Hair follicle dermal papilla cell (primary cell): ENCODE results near the gene BCAP31. TPM values are rescaled to one million over a fixed set of nuclear protein-coding genes. Genes with fewer than 3 reads are reported as not detected.

Experiments used
- small RNA-seq: library from RNA; depleted of rRNA; stranded (forward); fragments of <200 nt; gene quantifications from one replicate; pipeline ENCODE3, GENCODE V24; 2012
- total RNA-seq: library from RNA; depleted of rRNA; stranded (reverse); fragments of >200 nt; gene quantifications from 2 replicates; pipeline ENCODE4 v1.2.3, GENCODE V29; 2012

Gene BCAP31
- total RNA-seq, result 83.4 and 90.6 TPM in 2 replicates

DNA sequence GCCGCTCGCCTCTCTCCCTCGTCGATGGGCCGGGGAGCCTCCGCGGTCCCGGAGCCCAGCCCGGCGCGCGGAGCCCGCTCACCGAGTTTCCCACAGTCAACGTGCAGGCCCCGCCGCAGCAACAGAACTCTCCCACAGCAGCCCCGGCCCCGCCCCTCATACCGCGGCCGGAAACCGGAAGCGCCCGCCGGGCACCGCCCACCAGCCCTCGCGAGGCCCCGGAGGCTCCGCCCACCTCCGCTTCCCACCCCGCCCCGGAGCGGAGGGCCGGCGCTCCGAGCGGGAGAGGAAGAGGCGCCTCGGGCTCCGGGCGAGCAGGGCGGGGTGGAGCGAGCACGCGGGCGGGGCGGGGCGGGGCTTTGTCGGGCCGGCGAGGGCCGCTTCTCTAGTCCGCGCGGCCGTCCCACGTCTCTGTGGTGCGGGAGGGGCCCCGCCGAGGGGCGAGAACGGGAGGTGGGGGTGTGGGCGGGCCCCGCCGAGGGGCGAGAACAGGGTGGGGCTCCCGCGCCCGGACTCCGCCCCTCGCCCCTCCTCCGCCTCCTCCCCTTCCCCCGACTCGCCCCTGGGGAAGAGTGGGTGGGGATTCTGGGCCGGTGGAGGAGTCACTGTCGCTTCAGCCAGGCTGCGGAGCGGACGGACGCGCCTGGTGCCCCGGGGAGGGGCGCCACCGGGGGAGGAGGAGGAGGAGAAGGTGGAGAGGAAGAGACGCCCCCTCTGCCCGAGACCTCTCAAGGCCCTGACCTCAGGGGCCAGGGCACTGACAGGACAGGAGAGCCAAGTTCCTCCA is at the start of gene BCAP31, which contains the start of gene ABCD1:
BCAP31 (minus strand) TSS at position 136 of the 787 bp plus-strand sequence. CDS start 1,143 bp downstream, outside the sequence.
ABCD1 (plus strand) TSS at position 605 of the 787 bp plus-strand sequence. CDS start 411 bp downstream, outside the sequence.

DNA sequence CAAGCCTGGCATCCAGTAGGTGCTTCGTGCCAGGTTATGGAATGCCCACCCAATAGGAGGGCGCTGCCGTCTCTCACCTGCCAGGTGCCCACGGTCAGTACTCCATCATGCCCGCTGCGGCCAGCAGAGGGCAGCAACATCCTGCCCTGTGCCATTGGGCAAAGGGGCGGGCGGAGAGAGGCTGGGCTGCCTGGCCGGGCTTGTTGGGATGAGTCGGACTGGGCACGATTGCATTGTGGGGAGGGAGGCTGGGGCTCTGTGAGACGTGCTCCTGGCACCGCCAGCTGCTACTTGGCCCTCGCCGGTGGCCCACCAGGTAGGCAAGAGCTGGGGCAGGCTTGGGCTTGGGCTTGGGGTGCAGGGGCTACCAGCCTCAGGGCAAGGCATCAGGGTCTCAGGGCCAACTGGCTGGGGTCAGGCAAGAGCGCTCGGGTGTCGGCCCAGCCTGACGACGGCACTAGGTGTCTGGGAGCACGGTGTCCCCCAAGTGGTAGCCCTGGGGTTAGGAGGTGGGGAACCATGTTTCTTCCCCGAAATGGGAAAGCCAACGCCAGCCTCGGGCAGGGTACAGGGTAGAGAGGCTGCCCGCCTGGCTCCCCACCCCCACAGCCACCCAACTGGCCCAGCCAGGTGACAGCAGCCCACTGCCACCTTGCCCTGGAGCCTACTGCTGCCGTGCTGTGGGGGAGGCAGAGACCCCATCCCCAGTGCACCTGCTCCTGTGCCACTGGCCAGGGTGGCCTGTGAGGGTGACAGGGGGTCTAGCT is 40.0 kb upstream of the BCAP31 start, which contains the start of gene PLXNB3:
PLXNB3 (plus strand) TSS at position 261 of the 767 bp plus-strand sequence. CDS start 1,287 bp downstream, outside the sequence.

DNA sequence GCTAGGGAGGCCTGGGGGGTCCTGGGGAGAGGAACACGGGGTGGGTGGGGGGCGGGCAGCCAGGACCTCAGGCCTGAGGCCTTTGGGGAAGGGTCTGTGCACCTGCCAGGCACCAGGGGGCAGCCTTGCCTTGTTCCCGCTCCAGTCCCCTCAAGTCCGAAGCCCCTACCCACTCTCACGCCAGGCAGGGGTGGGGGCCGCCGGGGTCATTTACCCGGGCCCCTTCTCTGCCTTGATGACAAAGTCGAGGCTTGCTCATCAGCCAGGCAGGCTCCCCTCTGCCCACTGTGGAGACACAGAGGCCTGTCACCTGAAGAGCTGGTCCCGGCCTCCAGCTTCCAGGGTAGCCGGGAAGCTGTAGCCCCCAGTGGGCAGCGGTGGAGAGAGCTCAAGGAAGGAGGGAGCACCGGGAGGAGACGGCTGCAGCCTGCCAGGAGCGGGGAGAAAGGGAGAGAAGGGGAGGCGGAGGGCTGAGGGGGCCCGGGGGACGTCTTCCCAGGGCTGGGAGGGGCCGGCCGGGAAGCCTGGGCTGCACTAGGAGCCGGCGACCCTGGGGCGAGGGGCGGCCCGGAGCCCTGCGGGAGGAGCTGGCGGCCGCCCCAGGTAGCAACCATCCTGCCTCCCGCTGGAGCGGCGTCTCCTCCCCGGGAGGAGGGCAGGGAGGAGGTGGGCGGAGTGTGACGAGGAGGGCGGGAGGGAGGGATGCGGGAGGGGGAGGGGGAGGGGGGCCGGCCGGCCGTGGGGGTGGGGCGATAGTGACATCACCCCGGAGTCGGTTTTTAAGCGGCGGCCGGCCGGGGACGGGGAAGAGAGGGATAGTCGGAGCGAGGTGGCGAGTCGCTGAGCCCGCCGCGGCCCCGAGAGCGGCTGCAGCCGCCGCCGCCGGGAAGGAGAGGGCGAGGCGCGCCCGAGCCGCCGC is 36.8 kb downstream of the BCAP31 start, which contains the start of gene SLC6A8:
SLC6A8 (plus strand) TSS at position 806 of the 919 bp plus-strand sequence. CDS start 649 bp downstream, outside the sequence.

DNA sequence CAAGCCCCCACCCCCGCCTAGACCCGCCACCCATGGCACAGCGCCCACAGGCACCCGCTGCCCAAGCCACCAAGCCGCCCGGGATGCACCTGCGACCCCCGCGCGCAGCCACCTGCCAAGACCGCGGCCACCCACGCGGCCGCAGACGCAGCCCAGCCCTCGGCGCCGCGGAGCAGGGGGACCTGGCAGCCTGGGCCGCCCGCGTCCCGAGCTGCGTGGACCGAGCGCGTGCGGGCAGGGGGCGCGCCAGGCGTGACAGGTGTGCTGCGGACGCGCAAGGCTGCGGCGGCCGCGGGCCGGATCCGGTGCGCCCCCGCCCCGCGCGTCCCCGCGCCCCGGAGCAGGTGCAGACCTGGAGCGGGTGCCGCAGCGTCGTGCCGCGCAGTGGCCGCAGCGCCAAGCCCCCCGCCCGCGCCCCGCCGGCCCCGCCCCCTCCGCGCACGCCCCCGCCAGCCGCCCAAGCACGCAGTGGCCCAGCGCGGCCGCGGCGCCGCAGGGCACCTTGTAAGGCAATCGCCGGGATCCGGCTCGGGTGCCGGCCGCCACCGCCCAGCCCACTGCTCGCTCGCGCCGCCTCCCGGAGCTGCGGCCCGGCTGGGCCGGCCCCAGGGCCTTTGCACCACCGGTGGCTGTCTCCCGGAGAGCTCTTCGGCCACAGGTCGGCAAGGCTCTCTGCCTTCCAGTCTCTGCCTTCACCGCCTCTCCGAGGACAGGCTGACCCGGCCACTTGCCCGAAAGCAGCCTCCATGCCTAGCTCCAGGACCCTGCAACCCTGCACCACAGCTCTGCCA is 50.6 kb downstream of the BCAP31 start, which contains the start of gene PNCK:
PNCK (minus strand) TSS at position 386 of the 791 bp plus-strand sequence. CDS start 737 bp downstream, outside the sequence.

Small RNA genes lying within 50 kb of the gene (small RNA-seq; reads per million reads assigned to genes)
- gene RN7SL687P, result not detected

Other genes with a start within 250 kb of the BCAP31 start
- gene BGN, start 229.4 kb downstream of the BCAP31 start, total RNA-seq, result 39.8 and 63.6 TPM in 2 replicates
- gene ATP2B3, start 206.7 kb downstream of the BCAP31 start, total RNA-seq, result 0.16 TPM in 1 of 2 replicates, not detected in the other
- 24.5 and 28.6 TPM in 2 replicates for gene CCNQ, start 125.2 kb downstream of the BCAP31 start, total RNA-seq
- not detected in 2 replicates for gene DUSP9, start 77.2 kb downstream of the BCAP31 start, total RNA-seq
- gene PNCK, start 50.6 kb downstream of the BCAP31 start, total RNA-seq, result 0.65 TPM in 1 of 2 replicates, not detected in the other
- gene SLC6A8, start 36.5 kb downstream of the BCAP31 start, total RNA-seq, result 5.6 and 8.0 TPM in 2 replicates
- gene ABCD1, start 469 bp upstream of the BCAP31 start, total RNA-seq, result 22.1 and 22.3 TPM in 2 replicates
- gene PLXNB3, start 39.9 kb upstream of the BCAP31 start, total RNA-seq, result 7.7 and 9.2 TPM in 2 replicates
- 0.16 and 0.61 TPM in 2 replicates for gene SRPK3, start 56.7 kb upstream of the BCAP31 start, total RNA-seq
- gene IDH3G, start 70.0 kb upstream of the BCAP31 start, total RNA-seq, result 60.8 and 69.9 TPM in 2 replicates
- gene SSR4, start 70.3 kb upstream of the BCAP31 start, total RNA-seq, result 121 and 143 TPM in 2 replicates
- 1.6 and 1.8 TPM in 2 replicates for gene PDZD4, start 106.2 kb upstream of the BCAP31 start, total RNA-seq
- gene L1CAM, start 161.8 kb upstream of the BCAP31 start, total RNA-seq, result 47.4 and 72.6 TPM in 2 replicates
- gene AVPR2, start 180.3 kb upstream of the BCAP31 start, total RNA-seq, result not detected in 2 replicates
- gene ARHGAP4, start 201.9 kb upstream of the BCAP31 start, total RNA-seq, result 3.0 and 6.8 TPM in 2 replicates
- 55.9 and 63.4 TPM in 2 replicates for gene NAA10, start 210.7 kb upstream of the BCAP31 start, total RNA-seq
- gene RENBP, start 220.3 kb upstream of the BCAP31 start, total RNA-seq, result 5.5 and 6.2 TPM in 2 replicates
- gene HCFC1, start 247.4 kb upstream of the BCAP31 start, total RNA-seq, result 32.9 and 33.0 TPM in 2 replicates
- 7.0 and 7.3 TPM in 2 replicates for gene TMEM187, start 248.4 kb upstream of the BCAP31 start, total RNA-seq